Upper lobe of right lung (tissue), 1 donor: ENCODE measurements around the gene RRBP1. TPM values are rescaled to one million over a fixed set of nuclear protein-coding genes. Genes with fewer than 3 reads are reported as not detected.

Experiments
- ATAC-seq: fragments of 200-7000 bp; cut with Tn5 transposase; one replicate; pipeline ENCODE4 v1.9.1; 2020; ENCODE audit warnings: mild to moderate bottlenecking, moderate library complexity
- DNase-seq: peaks from one replicate; pipeline ENCODE4 v3.0.0-alpha.2; 2020
- H3K27ac ChIP-seq: fragments of 200-600 bp; one replicate; pipeline ENCODE4 v1.8.0; 2022
- H3K27me3 ChIP-seq: fragments of 200-600 bp; one replicate; pipeline ENCODE4 v1.8.0; 2022; ENCODE audit warnings: mild to moderate bottlenecking
- H3K36me3 ChIP-seq: fragments of 200-600 bp; one replicate; pipeline ENCODE4 v1.8.0; 2022
- H3K4me1 ChIP-seq: fragments of 200-600 bp; one replicate; pipeline ENCODE4 v1.8.0; 2022
- H3K4me3 ChIP-seq: fragments of 200-600 bp; one replicate; pipeline ENCODE4 v1.8.0; 2022; ENCODE audit warnings: mild to moderate bottlenecking
- H3K9me3 ChIP-seq: fragments of 200-600 bp; one replicate; pipeline ENCODE4 v1.8.0; 2022
- intact Hi-C: fragments of 100-400 bp; cut with DNase I; formaldehyde crosslinking; loops from one replicate; pipeline ENCODE4 v1.11.0; 2022
- total RNA-seq: library from RNA; stranded (reverse); fragmentation: NEBNext Ultra II Directional; extraction: Animal tissue kit (Norgen Biotek cat#: 25700); gene quantifications from one replicate; pipeline ENCODE4 v1.2.1, GENCODE V29; 2021
- TF ChIP-seq, protein P1 (sequence below): fragments of 200-600 bp; IDR thresholded peaks from one replicate; pipeline ENCODE4 v1.8.0; 2022; ENCODE audit warnings: antibody characterized with exemption
- donor health status: DM: no; HTN: yes; CAD: no; lungs with severe emphysema.

Gene RRBP1
- total RNA-seq, 1 donor from 2014 or later, result 166 TPM

DNA sequence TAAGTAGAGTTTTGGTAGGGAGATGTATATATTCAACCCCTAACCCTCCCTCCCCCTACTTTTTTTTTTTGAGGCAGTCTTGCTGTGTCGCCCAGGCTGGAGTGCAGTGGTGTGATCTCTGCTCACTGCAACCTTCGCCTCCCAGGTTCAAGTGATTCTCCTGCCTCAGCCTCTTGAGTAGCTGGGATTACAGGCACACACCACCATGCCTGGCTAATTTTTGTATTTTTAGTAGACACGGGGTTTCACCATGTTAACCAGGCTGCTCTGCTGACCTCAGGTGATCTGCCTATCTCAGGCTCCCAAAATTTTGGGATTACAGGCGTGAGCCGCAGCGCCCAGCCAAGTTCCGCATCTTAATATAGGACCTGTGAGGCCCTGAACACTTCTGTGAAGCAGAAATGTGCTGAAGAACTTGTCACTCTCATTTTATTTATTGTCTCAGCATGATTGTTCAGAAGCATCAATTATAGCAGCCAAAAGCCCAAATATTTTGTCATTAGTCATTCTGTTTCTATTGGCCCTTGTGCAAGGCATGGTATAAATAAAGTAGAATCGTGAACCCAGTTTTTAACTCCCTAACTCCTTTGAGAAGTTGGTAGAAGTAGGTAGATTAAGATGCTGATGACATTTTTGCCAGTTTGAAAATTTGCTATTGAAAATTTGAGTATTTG is 92.7 kb downstream of the RRBP1 start:
- ATAC-seq (no peak), DNase-seq (no peak)
- TF ChIP-seq, protein P1, sequence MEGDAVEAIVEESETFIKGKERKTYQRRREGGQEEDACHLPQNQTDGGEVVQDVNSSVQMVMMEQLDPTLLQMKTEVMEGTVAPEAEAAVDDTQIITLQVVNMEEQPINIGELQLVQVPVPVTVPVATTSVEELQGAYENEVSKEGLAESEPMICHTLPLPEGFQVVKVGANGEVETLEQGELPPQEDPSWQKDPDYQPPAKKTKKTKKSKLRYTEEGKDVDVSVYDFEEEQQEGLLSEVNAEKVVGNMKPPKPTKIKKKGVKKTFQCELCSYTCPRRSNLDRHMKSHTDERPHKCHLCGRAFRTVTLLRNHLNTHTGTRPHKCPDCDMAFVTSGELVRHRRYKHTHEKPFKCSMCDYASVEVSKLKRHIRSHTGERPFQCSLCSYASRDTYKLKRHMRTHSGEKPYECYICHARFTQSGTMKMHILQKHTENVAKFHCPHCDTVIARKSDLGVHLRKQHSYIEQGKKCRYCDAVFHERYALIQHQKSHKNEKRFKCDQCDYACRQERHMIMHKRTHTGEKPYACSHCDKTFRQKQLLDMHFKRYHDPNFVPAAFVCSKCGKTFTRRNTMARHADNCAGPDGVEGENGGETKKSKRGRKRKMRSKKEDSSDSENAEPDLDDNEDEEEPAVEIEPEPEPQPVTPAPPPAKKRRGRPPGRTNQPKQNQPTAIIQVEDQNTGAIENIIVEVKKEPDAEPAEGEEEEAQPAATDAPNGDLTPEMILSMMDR, result no peak
- H3K4me1 ChIP-seq, result peaks cover 68% of the 10 kb centered on the region
- H3K4me3 ChIP-seq, result no peak overlapping the region
- H3K27ac ChIP-seq, result no peak overlapping the region
- no peaks in the 10 kb centered on the region for H3K9me3 ChIP-seq
- H3K27me3 ChIP-seq, result no peaks in the 10 kb centered on the region
- H3K36me3 ChIP-seq, result peaks cover 7% of the 10 kb centered on the region
- intact Hi-C loops, result loop anchor here (10.0 kb wide), 1 partner anchor 54 kb away; the partner anchor contains the start of gene BFSP1

DNA sequence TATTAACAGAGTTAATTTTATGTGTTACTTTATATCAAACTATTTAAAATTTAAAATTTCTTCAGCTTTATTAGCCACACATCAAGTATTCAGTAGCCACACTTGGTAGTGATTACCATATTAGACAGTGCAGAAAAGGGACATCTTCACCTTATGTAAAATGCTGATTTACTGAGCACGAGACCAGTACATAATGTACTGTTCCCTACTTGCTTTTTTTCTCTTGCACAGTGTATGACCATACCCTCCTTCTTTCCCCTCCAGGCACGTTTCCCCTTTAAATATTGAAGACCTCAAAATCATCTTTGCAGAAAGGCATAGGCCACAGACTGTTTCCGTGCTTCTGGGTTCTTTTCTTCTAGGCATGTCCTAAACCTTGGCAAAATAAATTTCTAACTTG is 94.2 kb downstream of the RRBP1 start:
- Histone ChIP-seq H3K27ac (no peak overlapping the region), H3K36me3 (peaks cover 7% of the 10 kb centered on the region), H3K4me3 (no peak overlapping the region), H3K9me3 (no peaks in the 10 kb centered on the region), H3K27me3 (no peaks in the 10 kb centered on the region), H3K4me1 (peaks cover 53% of the 10 kb centered on the region)
- no peak for DNase-seq
- TF ChIP-seq, protein P1, result no peak
- ATAC-seq, result no peak
- intact Hi-C loops, result loop anchor here (10.0 kb wide), 1 partner anchor 53 kb away; the partner anchor contains the start of gene BFSP1

DNA sequence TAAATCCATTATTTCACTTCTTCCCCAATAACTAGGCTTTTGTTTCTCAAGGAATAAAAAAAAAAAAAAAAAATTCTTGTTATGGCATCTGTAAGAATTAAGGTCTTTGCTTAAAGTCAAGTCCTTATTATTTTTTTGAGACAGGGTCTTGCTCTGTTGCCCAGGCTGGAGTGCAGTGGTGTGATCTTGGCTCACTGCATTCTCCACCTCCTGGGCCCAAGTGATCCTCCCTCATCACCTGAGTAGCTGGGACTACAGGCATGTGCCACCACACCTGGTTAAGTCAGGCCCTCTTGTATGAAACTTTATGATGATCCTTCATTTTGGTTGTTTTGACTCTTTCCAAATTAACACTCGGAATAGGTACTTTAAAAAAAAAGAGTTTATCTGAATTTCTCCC is 94.9 kb downstream of the RRBP1 start:
- Histone ChIP-seq H3K4me3 (no peak overlapping the region), H3K27ac (no peak overlapping the region), H3K4me1 (peaks cover 48% of the 10 kb centered on the region), H3K27me3 (no peaks in the 10 kb centered on the region), H3K36me3 (peaks cover 3% of the 10 kb centered on the region), H3K9me3 (no peaks in the 10 kb centered on the region)
- TF ChIP-seq, protein P1, result no peak
- no peak for ATAC-seq
- DNase-seq, result no peak
- intact Hi-C loops, result loop anchor here (10.0 kb wide), 1 partner anchor 52 kb away; the partner anchor contains the start of gene BFSP1

DNA sequence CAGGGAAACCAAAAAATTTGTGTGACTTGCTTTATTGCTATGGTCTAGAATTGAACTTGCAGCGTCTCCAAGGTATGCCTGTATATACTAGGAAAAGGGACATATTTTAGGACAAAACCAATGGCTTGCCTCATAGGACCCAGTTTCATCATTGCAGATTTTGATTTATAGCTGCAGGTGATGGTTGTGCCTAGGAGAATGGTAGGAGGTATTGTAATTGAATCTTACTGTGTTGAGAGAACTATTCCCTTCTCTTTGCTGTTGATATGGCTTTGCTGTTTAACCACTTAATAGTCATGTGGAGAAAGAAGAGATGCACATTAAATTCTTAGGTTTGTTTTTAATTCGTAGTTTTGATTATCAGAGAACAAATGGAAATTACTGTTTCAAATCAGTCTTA is 95.8 kb downstream of the RRBP1 start:
- no peaks in the 10 kb centered on the region for H3K9me3 ChIP-seq
- H3K27me3 ChIP-seq, result no peaks in the 10 kb centered on the region
- no peaks in the 10 kb centered on the region for H3K36me3 ChIP-seq
- ATAC-seq, result no peak
- no peak overlapping the region for H3K27ac ChIP-seq
- no peak overlapping the region for H3K4me3 ChIP-seq
- peaks cover 48% of the 10 kb centered on the region for H3K4me1 ChIP-seq
- no peak for DNase-seq
- TF ChIP-seq, protein P1, result no peak
- intact Hi-C loops, result loop anchor here (10.0 kb wide), 1 partner anchor 51 kb away; the partner anchor contains the start of gene BFSP1

DNA sequence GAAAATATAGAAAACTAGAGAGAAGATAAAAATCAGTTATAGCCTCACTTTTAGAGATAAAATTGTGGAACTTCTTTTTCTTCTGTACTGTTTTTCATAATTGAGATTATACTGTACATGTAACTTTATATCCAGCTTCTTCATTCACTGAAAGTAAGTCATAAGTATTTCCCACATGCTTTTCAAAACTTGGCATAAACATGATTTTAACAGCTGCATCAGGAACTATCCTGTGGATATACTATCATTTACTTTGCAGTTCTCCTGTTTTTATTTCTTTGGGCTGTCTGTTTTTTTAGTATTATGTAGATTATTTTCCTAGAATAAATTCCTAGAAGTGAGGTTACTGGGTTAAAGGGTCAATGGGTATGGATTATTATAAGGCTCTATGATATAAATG is 97.4 kb downstream of the RRBP1 start:
- no peak overlapping the region for H3K27ac ChIP-seq
- no peaks in the 10 kb centered on the region for H3K36me3 ChIP-seq
- no peak for DNase-seq
- H3K27me3 ChIP-seq, result no peaks in the 10 kb centered on the region
- H3K4me3 ChIP-seq, result no peak overlapping the region
- TF ChIP-seq, protein P1, result no peak
- intact Hi-C loops, result loop anchor here (10.0 kb wide), 1 partner anchor 50 kb away; the partner anchor contains the start of gene BFSP1
- peaks cover 50% of the 10 kb centered on the region for H3K4me1 ChIP-seq
- no peaks in the 10 kb centered on the region for H3K9me3 ChIP-seq
- ATAC-seq, result no peak
